ENCODE results near the gene LGALSL. TPM values are rescaled to one million over a fixed set of nuclear protein-coding genes. Genes with fewer than 3 reads are reported as not detected.
"Not testable (repeated sequence)": the region's sequence is repeated elsewhere in the genome, so short reads cannot be mapped to it uniquely, and the experiment has no call there.

Gene LGALSL
- total and polyA plus RNA-seq, 2 experiments from 2014 or later, result 0.43 to 0.60 TPM

DNA sequence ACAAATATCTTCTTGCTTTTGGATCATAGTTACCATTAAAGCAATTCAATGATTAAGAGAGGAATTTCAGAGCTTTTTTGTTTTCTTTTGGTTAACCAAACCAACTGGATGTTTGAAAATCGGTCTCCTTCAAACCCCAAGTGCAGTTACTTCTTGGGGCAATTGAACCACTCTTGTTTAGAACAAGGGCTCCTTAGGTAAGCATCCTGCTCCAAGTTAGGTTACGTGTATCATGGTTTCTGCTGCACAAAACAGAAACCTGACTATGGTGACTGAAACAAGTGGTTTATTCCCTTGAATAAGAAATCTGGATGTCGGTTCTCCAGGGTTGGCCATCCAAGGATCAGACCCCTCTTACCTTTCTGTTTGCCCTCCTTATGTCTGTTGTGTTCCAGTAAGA lies 16.1 kb upstream of the LGALSL start:
- Histone ChIP-seq H3K4me2 (ENCODE audit: unreplicated experiment) (no peak overlapping the region), H3K9me3 (ENCODE audit: low read depth) (no peaks in the 10 kb centered on the region), H3K79me2 (ENCODE audit: insufficient read depth) (no peaks in the 10 kb centered on the region), H2AFZ (no peak overlapping the region), H3K27ac (no peak overlapping the region), H3F3A (ENCODE audit: insufficient read depth) (no peaks in the 10 kb centered on the region), H3K36me3 (ENCODE audit: low read depth) (no peaks in the 10 kb centered on the region), H3K4me3 (no peak overlapping the region), H3K9ac (no peak overlapping the region), H3K27me3 (replicated peaks; ENCODE audit: insufficient read depth) (peaks cover 80% of the 10 kb centered on the region), H3K4me1 (ENCODE audit: insufficient read depth) (no peaks in the 10 kb centered on the region), H4K20me1 (ENCODE audit: insufficient read depth) (no peaks in the 10 kb centered on the region), H3K9me2 (ENCODE audit: insufficient read depth) (no peaks in the 10 kb centered on the region)
- WGBS, 2 experiments (ENCODE audit: low coverage in 1 of 2, low lambda C conversion rate in 2 of 2, missing lambda C conversion rate in 2 of 2), result 51 to 55% methylated on average over 3 of the region's 3 CpGs
- TF ChIP-seq EZH2phosphoT487 (IDR thresholded peaks at IDR 0.05; ENCODE audit: insufficient read depth, low read depth), result no peak
- DNase-seq, result no peak
- in situ Hi-C loops (cut with MboI), result no loop called here

DNA sequence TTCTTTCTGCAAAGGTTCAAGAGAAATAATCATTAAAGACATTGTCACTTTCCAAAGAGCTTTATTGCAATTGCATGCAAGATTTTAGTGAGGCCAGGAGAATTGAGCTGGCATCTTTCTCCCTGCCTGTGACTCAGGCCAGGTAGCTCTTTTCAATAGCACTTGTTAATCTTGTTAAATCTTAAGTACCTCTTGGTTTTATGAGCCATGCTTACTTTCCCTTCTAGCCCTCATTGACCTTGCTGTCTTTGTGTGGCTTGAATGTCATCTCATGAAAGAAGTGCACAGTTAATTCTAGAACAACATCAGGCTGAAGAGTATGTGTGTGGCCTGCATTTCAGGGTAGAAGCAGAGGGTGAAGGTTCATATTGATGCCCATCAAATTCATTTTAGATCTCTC lies 14.8 kb upstream of the LGALSL start:
- H3K4me3 ChIP-seq, result no peak overlapping the region
- H3K27ac ChIP-seq, result no peak overlapping the region
- H3K9ac ChIP-seq, result no peak overlapping the region
- TF ChIP-seq EZH2 (IDR thresholded peaks at IDR 0.05; ENCODE audit: insufficient read depth, poor library complexity, severe bottlenecking) (no peak), EZH2phosphoT487 (IDR thresholded peaks at IDR 0.05; ENCODE audit: insufficient read depth, low read depth) (no peak)
- DNase-seq, result no peak
- no peaks in the 10 kb centered on the region for H3K9me2 ChIP-seq (ENCODE audit: insufficient read depth)
- in situ Hi-C loops (cut with MboI), result no loop called here
- no peak overlapping the region for H2AFZ ChIP-seq
- H3K9me3 ChIP-seq (ENCODE audit: low read depth), result no peaks in the 10 kb centered on the region
- no peaks in the 10 kb centered on the region for H3K36me3 ChIP-seq (ENCODE audit: low read depth)
- H3K79me2 ChIP-seq (ENCODE audit: insufficient read depth), result no peaks in the 10 kb centered on the region
- no peaks in the 10 kb centered on the region for H3K4me1 ChIP-seq (ENCODE audit: insufficient read depth)
- H3K4me2 ChIP-seq (ENCODE audit: unreplicated experiment), result no peak overlapping the region
- no peaks in the 10 kb centered on the region for H4K20me1 ChIP-seq (ENCODE audit: insufficient read depth)
- H3K27me3 ChIP-seq (replicated peaks; ENCODE audit: insufficient read depth), result peaks cover 90% of the 10 kb centered on the region
- no peaks in the 10 kb centered on the region for H3F3A ChIP-seq (ENCODE audit: insufficient read depth)

DNA sequence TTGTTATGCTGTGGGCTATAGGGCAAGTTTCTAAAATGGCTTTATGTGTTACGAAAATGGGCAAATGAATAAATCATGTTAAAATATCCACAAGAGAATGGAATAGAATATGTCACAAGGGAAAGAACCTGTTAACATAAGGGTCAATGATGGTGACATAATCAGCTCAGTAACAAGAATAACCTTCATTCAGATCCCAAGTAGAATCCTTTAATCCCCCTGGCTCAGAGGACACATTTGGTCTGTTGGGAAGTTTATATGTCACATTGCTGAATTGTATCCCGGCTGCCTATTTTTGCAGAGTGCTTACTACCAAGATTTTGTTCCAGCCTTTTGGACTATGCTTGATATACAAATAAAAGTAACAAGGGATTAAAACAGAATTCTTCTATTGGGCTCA lies 13.1 kb upstream of the LGALSL start:
- Histone ChIP-seq H3K4me1 (ENCODE audit: insufficient read depth) (no peaks in the 10 kb centered on the region), H3K27me3 (replicated peaks; ENCODE audit: insufficient read depth) (peaks cover 90% of the 10 kb centered on the region), H3K4me3 (no peak overlapping the region), H4K20me1 (ENCODE audit: insufficient read depth) (no peaks in the 10 kb centered on the region), H3K36me3 (ENCODE audit: low read depth) (no peaks in the 10 kb centered on the region), H3F3A (ENCODE audit: insufficient read depth) (no peaks in the 10 kb centered on the region), H3K79me2 (ENCODE audit: insufficient read depth) (no peaks in the 10 kb centered on the region), H3K4me2 (ENCODE audit: unreplicated experiment) (no peak overlapping the region), H3K9ac (no peak overlapping the region), H3K27ac (no peak overlapping the region), H3K9me2 (ENCODE audit: insufficient read depth) (no peaks in the 10 kb centered on the region), H2AFZ (no peak overlapping the region), H3K9me3 (ENCODE audit: low read depth) (no peaks in the 10 kb centered on the region)
- 45 to 47% methylated on average over 2 of the region's 2 CpGs for WGBS, 2 experiments (ENCODE audit: low coverage in 1 of 2, low lambda C conversion rate in 2 of 2, missing lambda C conversion rate in 2 of 2)
- in situ Hi-C loops (cut with MboI), result no loop called here
- no peak for DNase-seq
- TF ChIP-seq EZH2 (IDR thresholded peaks at IDR 0.05; ENCODE audit: insufficient read depth, poor library complexity, severe bottlenecking) (no peak), EZH2phosphoT487 (IDR thresholded peaks at IDR 0.05; ENCODE audit: insufficient read depth, low read depth) (no peak)

DNA sequence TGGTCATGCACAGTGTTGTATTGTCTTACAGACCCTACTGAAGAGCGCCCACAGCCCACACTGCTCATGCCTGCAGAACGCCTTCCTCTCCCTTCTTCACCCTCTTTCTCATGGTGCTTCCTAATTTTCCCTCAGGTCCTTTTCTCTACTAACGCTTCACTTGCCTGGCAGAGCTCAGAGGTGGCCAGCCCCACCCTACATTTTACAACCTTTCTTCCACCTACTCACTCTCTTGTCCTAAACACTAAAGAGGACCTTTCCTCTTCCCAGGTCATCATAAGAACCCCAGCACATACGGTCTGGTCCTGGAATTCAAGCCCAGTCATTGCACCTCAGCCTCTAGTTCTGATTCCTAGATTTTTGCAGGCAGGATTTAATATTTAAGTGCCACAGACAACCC lies 11.7 kb upstream of the LGALSL start:
- no peak overlapping the region for H3K9ac ChIP-seq
- H3K79me2 ChIP-seq (ENCODE audit: insufficient read depth), result no peaks in the 10 kb centered on the region
- H3K9me2 ChIP-seq (ENCODE audit: insufficient read depth), result no peaks in the 10 kb centered on the region
- no peaks in the 10 kb centered on the region for H4K20me1 ChIP-seq (ENCODE audit: insufficient read depth)
- no peak for DNase-seq
- H2AFZ ChIP-seq, result no peak overlapping the region
- no peaks in the 10 kb centered on the region for H3K36me3 ChIP-seq (ENCODE audit: low read depth)
- no peaks in the 10 kb centered on the region for H3K9me3 ChIP-seq (ENCODE audit: low read depth)
- H3F3A ChIP-seq (ENCODE audit: insufficient read depth), result no peaks in the 10 kb centered on the region
- TF ChIP-seq EZH2 (IDR thresholded peaks at IDR 0.05; ENCODE audit: insufficient read depth, poor library complexity, severe bottlenecking) (no peak), EZH2phosphoT487 (IDR thresholded peaks at IDR 0.05; ENCODE audit: insufficient read depth, low read depth) (no peak)
- H3K4me3 ChIP-seq, result no peak overlapping the region
- H3K4me1 ChIP-seq (ENCODE audit: insufficient read depth), result no peaks in the 10 kb centered on the region
- H3K4me2 ChIP-seq (ENCODE audit: unreplicated experiment), result no peak overlapping the region
- peaks cover 89% of the 10 kb centered on the region for H3K27me3 ChIP-seq (replicated peaks; ENCODE audit: insufficient read depth)
- in situ Hi-C loops (cut with MboI), result no loop called here
- H3K27ac ChIP-seq, result no peak overlapping the region
- WGBS, 2 experiments (ENCODE audit: low coverage in 1 of 2, low lambda C conversion rate in 2 of 2, missing lambda C conversion rate in 2 of 2), result 49 to 57% methylated on average over 4 of the region's 4 CpGs

DNA sequence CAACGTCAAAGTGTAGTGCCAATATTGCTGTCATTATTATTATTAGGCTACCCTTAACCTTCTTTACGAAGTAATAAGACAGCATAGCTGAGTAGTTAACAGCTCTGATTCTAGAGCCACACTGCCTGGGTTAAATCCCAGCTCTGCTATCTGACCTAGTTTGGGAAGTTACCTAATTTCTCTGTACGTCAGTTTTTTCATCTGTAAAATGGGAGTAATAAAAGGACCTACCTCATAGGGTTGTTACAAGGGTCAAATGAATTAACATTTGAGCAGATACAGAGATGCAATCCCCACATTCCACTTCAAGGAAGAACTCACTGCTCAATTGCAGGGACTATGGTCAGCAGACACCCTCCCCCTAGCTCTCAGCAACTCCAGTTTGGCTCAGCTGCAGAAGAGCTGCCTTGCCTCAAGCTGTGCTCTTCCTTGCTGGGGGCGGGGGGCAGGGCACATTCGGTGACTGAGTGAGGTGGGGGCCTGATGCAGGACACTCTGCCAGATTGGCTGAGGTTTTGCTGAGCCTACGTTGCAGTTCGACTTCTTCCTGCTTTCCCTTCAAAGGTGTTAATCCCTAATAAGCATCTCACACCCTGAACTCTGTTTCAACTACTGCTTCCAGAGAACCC lies 11.0 kb upstream of the LGALSL start:
- TF ChIP-seq EZH2 (IDR thresholded peaks at IDR 0.05; ENCODE audit: insufficient read depth, poor library complexity, severe bottlenecking) (no peak), EZH2phosphoT487 (IDR thresholded peaks at IDR 0.05; ENCODE audit: insufficient read depth, low read depth) (no peak)
- Histone ChIP-seq H3K27me3 (replicated peaks; ENCODE audit: insufficient read depth) (peaks cover 89% of the 10 kb centered on the region), H3K79me2 (ENCODE audit: insufficient read depth) (no peaks in the 10 kb centered on the region), H3K9me3 (ENCODE audit: low read depth) (no peaks in the 10 kb centered on the region), H3K27ac (no peak overlapping the region), H2AFZ (no peak overlapping the region), H3K4me2 (ENCODE audit: unreplicated experiment) (no peak overlapping the region), H3K9ac (no peak overlapping the region), H3K4me1 (ENCODE audit: insufficient read depth) (no peaks in the 10 kb centered on the region), H3F3A (ENCODE audit: insufficient read depth) (no peaks in the 10 kb centered on the region), H4K20me1 (ENCODE audit: insufficient read depth) (no peaks in the 10 kb centered on the region), H3K36me3 (ENCODE audit: low read depth) (no peaks in the 10 kb centered on the region), H3K4me3 (no peak overlapping the region), H3K9me2 (ENCODE audit: insufficient read depth) (no peaks in the 10 kb centered on the region)
- 33% methylated on average over 7 of the region's 7 CpGs for WGBS, 2 experiments (ENCODE audit: low coverage in 1 of 2, low lambda C conversion rate in 2 of 2, missing lambda C conversion rate in 2 of 2)
- in situ Hi-C loops (cut with MboI), result no loop called here
- no peak for DNase-seq

DNA sequence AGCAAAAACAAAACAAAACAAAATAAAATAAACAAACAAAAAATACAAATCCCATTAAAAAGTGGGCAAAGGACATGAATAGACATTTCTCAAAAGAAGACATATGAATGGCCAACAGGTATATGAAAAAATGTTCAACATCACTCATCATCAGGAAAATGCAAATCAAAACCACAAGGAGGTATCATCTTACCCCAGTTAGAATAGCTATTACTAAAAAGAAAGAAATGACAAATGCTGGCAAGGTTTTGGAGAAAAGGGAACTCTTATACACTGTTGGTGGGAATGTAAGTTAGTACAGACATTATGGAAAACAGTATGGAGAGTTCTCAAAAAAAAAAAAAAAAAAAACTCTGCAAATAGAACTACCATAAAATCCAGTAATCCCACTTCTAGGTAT lies 8.0 kb upstream of the LGALSL start:
- H3K9me3 ChIP-seq (ENCODE audit: low read depth); DNase-seq; H3K36me3 ChIP-seq (ENCODE audit: low read depth); H3K9me2 ChIP-seq (ENCODE audit: insufficient read depth); H3K4me1 ChIP-seq (ENCODE audit: insufficient read depth); in situ Hi-C loops (cut with MboI); H3K79me2 ChIP-seq (ENCODE audit: insufficient read depth); H3K4me3 ChIP-seq; H3K4me2 ChIP-seq (ENCODE audit: unreplicated experiment); H3K9ac ChIP-seq; H3K27ac ChIP-seq; H4K20me1 ChIP-seq (ENCODE audit: insufficient read depth); H3F3A ChIP-seq (ENCODE audit: insufficient read depth); H2AFZ ChIP-seq: not testable (repeated sequence)
- peaks cover 68% of the 10 kb centered on the region for H3K27me3 ChIP-seq (replicated peaks; ENCODE audit: insufficient read depth)

Measured in GM23248 (cell line).